ENCODE results near the gene NRARP.

NRARP gene

DNA sequence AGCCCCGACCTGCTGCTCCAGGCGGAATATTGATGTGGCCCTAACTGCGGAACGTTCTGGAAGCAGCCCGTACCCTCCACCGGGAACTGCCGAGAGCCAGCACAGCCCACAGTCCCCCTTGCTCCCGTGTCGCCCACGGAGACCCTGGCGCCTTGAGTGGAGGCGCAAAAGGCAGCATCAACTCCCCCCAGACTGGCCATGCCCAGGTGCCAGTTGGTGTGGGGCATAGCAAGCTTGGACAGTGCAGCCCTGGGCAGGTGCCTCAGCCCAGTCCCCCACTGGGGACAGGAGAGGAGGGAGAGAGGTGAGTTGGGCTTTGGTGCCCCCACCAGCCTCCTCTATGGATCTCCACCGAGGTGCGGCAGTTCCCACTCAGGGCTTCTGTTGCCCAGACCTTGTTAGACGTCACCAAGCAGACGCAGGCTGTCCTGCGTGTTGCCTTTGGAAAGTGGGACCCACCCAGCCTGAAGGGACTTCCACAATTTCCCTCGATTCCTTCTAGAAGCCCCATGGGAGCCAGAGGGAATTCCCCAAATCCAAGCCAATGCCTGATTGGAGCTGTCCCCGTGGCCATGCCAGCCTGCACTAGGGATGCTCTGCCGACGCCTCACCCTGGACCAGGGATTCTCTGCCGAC is 19.8 kb upstream of the NRARP start:
- no peak for DNase-seq

DNA sequence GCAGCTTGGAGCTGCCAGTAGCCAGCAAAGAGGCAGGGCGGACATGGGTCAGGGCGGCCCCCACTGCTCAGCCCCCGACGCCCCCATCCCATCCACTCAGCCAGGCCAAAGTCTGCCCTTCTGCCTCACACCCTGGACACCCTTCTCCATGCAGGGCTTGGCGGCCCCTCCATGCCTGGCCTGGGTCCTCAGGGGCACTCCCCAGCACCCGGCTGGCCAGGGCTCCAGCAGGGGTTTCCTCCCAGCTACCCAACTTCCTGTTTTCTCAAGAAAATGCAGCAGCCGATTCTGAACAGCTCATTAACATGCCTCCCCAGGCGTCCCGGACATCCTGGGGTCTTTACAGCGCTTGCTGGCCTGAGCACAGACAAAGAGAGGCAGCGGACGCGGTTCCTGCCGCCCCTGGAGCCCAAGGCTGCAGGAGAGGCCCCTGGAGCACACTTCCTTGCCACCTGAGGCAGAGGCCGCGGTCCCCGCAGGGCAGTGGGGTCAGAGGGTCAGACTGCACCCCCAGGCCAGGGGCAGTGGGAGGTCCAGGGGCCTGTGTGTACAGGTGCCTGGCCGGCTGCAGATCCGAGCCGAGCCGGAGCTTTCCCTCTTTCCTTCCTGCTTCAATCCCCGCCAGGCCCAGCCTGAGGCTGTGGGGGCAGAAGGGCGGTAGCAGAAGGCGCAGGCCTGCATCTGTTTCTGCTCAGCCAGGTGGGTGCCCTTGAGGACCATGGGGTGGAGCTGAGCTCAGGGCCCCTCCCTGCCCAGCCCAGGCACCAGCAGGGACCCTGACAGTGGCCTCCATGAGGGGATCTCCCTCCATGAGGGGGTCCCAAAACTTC is 18.7 kb upstream of the NRARP start:
- DNase-seq: peak; percentile 77

DNA sequence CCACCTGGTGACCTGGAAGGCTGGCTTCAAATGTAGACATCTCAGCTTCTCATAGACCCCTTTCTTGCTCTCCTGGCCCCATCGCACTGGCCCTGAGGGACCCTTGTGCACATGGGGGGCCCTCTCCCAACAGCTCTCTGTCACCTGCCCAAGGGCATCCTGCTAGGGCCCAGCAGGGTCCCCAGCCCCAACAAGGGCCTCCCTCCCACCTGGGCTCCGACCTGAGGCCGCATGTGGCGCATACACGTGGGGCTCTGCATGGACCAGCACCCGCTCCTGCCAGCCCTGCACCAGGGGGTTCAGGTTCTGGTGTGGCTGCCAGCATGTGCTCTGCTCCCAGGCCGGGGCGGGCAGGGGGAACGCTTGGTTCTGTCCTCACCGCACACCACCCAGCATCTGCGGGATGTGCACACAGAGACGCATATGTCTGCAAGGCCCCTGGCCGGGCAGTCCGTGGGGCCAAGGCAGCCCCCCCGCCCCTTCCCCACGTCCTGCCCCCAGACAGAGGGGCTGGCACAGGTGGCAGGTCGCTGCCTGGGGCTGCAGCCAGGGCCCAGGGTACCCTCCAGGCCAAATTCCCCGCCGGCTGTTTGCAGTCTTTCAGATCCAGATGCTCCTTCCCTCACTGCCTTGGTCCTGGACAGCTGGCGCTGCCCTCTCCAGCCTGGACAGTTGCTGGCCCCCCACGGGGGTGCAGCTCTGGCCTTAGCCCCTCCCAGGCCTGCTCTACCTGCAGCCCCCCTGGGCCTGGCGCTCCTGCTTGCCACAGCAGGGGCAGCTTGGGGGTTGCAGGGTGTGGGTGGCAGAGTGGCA is 17.9 kb upstream of the NRARP start:
- DNase-seq: no peak

DNA sequence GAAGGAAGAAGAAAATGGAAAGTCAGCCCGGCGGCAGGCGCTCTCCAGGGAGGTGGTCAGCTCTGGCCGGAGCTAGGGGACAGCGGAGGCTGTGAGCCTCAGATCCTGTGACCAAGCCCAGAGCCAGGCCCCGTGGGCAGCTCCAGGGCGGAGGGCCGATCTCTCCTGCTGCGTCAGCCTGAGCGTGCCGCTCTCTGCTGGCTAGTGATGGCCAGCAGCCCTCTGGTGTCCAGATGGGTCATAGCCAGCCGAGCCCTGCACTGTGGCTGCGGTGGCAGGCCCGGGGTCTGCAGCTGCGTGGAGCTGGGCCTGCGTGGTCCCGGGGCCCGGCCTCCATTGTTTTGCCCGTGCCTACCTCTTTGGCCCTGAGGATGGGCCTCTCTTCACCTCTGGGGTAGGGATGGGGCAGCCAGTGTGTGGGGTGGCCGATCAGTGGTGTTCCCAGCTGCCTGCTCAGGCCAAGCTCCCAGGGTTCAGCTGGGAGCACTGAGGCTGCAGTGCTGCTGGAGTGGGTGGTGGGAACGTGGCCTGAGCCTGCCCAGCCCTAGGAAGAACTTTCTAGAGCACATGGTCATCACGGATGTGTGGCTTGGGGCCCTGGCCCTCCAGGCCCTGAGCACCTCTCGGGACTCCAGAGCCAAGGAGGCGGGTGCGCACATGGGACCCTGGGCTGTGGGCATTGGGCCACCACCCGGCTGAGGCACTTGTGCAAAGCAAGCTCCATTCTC is 17.1 kb upstream of the NRARP start:
- no peak for DNase-seq

DNA sequence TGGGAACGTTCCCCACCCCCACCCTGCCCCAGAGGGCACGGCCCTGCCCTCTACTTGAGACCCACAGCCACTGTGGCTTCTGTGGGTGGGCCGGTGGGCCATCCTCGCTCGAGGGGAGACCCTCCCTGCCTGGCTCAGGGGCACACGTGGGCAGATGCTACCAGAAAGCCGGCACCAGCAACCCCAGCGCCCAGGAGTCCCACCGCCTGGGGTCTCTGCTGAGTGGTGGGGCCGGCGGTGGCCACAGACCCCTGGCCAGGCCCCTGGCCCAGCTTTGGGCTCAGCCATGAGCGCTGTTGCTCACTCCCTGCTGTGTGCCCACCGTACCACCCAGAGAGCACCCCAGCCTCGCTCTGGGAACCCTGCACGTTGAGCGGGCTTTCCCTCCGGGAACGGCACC is 16.5 kb upstream of the NRARP start:
- DNase-seq: no peak

DNA sequence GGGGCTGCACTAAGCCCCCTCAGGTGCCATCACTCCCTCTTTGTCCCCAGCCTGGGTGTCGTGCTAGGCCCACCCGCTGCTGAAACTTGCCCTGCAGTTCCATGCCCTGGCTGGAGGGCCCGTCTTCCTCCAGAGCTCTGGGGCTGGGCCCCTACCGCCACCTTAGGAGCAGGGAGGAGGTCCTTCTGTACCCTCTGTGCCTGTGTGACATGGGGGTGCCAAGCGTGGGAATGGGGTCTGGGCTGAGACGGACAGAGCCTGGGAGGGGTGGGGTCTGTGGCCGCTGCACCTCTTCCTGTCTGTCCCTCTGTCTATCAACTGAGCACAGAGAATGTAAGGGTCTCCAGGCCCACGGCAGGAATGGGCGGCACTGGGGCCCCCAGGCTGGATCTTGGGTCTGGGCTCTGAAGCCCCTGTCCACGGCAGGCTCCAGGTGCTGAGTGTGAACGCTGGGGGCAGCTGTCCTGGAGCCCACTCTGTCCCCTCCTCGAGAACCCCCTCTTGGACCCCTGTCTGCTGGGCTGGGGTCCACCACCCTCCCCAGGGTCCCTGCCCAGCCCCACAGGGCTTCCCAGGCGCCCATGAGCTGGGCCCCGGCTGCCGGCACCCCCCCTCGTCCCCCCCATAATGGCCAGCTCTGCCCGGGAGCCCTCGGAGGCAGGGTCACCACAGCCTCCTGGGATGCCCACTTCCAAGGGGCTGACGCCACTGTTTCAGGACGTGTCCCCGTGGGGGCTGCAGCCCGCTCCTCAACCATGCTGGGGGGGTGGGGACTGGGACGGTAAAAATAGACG is 15.8 kb upstream of the NRARP start:
- DNase-seq: no peak

DNA sequence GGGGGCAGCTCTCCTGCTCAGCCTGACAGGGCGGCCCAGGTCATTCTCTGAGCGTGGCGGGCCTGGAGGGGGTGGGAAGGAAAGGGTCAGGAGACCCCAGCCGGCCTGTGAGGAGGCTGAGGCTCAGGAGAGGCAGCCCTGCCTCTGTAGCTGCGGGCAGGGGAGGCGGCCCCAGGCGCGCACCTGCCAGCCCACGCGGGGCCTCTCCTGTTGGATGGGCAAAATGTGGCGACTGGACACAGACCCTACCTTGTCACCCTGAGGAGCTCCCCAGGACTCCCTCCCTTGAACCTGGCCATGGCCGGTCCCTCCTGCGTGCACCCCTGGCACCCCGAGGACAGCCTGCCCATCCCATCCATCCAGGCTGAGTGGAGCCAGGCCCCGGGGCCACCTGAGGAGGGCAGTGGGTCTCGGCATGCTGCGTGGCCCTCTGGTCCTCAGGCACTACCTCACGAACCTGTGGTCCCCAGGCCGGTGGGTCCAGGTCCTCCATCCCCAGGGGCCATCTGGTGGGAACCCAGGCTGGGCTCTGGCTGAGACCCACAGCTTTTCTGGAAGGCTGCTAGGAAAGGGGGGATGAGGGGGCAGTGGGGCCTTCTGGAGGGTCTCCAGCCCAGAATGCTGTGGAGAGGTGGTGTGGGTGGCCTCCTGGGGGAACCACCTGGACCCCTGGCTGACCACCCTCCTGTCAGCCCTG is 15.1 kb upstream of the NRARP start:
- no peak for DNase-seq

DNA sequence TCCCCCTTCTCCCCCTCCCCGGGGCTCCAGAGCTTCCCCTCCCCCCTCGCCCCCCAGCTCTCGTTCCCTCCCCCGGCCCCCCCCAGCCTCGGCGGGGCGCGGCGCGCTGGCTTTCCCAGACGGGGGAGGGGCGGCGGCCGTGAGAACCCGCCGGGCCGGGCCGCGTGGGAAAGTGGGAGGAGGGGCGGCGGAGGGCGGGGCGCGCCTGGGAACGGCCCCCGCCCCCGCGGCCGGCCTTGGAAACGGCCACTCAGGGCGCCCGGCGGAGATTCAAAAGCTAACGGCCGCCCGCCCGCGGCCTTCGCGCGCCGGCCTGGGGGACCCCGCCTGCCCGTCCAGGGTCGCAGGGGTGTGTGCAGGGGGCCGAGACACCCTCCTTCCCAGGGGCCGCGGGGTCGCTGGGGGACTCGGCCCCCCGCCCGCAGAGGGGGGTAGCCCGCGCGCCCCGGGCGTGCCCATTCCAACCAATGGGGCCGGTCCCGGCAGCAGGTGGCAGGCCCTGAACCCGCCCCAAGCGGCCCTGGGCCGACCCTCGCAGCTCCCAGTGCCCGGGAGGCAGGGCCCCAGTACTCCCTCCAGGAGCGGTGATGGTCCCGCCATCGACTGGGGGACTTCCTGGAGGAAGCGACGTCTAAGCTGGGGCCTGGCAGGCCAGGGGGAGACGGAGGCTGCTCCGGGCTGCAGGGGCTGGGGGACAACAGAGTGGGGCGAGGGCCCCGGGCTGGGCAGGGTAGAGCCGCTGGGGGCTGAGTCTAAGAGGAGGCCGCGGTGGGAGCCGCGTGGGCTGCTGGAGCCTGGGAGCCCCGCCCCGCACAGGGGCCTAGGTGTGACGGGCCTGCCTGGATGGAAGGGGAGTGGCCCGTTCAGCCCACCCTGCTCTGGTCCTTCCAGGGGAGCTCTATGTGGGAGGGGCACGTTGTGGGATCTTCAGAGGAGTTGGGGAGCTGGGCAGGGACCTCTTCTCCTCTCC is 14.2 kb upstream of the NRARP start:
- DNase-seq: no peak

DNA sequence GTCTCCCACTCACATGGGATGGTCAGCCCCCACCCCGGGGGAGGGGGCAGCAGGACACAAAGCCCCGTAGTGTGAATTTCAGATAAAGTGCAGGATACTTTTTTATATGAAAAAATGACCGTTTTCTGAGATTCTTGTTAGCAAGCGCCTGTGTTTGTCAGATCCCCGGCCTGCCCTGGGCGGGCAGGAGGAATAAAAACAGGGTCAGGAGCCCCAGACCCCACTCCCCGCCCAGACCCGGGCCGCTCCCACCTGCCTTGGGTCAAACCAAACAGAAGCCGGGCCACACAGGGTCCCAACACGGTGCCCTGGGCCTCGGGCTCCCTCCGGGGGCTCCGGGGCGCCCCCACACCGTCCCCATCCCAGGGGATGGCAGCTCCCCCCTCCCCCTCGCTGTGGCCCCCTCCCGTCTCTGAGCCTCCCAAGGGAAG is 13.5 kb upstream of the NRARP start:
- DNase-seq: no peak

DNA sequence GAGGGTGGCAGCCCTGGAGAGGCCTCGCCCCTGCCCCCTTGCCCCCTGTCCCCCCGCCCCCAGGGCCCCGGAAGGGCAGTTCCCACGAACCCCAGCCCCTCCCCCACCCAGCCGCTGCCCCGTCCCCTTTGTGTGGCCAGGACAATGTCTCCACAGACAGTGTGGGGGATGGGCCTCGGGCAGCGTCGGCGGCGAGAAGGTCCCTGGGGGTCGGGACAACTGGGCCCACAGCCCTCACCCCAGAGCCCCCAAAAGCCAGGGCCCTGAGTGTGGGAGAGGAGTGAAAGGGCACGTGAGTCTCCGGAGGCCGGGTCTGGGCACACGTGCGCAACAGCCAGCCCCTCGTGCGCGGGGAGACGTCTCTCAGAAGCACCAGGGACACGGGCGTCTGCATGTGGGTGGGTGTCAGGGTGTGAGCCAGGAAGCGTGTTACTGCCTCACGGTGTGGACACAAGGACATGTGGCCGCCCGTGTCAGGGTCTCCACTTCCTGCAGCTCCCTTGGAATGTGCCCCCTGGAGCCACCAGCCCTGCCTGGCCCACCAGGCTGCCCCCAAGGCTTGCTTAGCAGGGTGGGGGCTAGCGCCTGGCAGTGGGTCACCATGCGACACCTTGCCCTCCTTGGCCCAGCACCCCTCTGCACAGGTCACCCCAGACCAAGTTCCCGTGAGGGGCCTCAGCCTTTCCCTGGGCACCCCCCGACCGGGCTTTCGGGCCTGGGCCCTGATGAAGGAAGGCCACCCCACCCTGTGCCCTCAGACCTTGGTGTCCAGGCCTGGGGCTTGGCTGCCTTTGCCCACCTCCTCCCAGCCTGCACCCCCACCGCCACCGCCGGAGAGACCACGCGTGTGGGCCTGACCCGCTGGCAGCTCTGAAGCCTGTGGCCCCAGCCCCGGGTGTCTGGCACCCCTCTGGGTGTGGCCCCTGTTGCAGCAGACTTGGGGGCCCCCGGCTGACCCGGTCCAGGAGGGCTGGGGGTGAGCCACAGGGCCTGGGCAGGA is 12.8 kb upstream of the NRARP start:
- no peak for DNase-seq

DNA sequence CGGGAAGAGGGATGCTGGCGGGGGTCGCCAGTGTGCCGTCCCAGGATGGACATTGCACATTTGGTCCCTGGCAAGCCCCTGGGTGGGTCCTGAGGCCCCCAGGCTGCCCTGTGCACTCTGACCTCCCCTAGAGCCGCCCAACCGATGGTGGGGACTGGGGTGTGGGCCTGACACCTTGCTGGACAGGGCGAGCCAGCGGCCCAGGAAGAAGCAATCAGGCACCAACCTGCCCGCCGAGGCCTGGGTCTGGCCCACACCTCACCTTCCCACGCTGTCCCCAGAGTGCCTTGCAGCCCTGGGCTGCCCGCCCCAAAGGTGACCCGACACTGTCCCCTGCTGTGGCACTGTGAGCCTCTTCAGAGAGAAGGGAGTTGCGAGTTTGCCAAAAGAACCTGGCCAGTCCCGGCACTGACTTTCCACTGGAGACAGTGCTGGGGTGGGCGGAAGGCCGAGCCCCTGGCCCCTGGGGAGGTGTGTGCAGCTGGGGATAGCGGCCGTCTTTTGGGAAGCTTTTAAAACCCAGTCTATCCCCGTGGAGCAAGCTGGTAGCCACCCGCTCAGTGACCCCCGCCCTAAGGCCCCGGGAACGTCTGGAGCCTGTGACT is 12.0 kb upstream of the NRARP start:
- DNase-seq: no peak

DNA sequence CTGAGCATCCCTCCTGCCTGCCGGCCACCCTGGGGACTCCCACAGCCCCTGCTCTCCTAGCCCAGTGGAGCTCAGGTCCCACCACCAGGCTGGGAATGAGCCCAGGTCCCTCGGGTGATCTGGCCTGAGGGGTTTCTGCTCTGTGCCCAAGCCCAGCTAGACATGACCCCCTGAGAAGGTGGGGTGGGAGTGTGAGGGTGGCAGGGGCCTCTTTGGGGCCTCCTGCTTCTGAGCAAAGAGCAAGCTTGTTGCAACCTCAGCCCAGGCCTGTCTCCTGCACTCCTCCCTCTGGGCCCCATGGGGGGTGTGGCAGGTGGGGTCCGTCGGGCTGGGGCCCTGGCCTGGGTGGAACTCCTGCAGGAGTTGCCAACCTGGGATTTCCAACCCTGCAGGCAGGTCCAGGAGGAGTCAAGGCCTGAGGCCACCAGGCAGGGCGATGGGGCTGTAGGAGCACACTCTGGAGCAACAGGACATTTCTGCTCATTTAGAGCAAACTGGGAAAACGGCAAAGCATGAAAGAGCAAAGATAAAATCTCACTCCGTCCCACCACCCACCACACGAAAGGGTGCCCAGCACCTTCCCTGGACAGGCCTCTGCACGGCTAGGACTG is 11.4 kb upstream of the NRARP start:
- DNase-seq: no peak

DNA sequence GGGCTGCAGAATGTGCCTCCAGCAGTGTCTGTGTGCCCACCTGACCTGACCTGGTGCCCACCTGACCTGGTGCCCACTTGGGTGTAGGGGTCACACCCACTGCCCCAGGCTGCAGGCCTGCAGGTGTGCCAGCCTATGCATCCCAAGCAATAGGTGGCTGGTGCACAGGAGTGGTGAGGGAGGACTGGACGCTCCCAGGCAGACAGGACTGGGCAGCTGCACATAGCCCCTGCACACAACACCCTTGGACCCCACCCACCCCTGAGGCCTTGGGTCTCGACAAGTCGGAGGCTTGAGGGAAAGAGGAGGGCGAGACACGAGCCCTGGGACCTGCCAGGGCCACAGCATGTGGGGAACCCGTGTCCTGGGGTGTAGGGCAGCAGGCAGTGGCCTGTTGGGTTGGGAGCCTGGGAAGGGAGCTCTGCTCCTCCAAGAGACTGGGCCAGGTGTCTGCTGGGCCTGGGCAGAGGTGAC is 10.8 kb upstream of the NRARP start:
- DNase-seq: no peak

DNA sequence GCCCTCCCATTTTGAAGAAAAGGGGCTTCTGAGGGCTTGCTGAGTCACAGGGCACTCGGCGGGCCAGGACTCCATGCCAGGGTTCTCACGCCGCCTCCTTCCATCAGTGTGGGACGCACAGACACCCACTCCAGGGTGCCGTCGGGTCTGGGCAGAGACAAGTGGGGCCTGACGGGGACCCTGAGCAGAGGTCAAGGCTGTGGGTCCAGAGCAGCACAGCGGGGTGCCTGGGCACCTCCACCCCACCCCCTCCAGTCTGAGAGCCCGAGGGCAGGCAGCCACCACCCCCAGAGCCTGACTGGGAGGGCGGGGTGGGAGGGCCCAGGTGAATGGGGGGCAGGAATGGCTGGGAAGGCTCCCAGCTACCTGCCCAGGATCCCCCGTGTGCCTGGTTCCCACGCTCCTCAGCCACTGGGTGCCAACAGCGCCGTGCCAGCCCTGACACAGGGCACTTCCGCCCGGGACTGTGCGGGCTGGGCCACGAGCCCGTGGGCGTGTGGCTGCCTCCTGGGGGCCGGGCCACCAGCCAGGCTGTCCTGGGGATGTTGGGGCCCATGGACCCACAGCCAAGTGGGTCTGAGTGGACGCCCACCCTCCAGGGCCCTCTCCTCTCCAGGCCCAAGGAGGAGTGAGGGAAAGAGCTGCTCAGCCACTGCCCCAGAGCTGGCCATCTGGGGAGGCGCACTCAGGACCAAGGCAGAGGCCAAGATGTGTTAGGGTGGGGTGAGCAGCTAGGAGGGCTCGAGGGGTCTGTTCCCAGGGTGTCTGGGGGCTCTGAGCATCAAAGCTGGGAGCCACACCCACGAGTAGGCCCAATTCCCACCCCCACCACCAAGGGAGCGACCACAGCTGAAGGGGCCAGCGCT is 10.1 kb upstream of the NRARP start:
- DNase-seq: no peak

DNA sequence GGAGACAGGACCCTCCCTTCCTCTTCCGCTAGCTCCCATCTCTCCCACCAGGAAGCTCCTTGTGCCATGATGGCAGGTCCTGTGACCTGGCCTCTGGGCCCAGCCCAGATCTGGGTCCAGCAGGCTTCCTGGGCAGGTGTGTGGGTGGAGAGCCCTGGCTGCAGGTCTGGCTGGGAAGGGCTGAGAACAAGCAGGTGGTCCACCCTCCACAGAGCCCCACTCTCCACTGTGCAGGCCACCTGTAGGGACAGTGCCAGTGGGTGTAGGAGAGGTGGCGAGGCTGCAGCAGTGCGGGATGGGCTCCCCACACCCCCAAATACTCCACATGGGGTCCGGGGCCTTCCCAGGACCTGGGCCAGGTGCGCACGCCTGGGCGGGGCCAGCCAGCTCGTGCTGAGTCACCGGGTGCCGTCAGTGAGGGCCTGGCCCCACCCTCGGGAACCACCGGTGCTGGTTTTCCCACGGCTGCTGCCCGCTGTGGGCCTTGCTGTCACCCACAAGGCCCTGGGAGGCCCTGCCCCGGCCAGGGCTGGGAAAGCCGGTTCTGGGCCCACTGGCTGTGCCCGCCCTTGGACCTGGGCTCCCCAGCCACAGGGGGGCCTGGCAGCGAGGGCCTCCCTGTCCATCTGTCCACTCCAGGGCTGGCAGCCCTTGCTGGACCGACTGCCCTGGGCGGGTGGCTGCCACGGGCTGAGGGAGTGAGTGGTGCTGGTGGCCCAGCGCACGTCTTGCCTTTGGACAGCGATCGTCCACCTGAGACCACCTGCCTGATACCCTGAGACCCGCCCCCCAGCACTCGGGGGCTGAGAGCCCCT is 9.3 kb upstream of the NRARP start:
- no peak for DNase-seq
